SIG-M5 treated with dmso at 0.1 percent for 504 hours (cell line): ENCODE measurements around the gene CERS6.
A peak's percentile ranks its signal among the peaks of the same experiment; 100 is the strongest.
"Not testable (repeated sequence)": the region's sequence is repeated elsewhere in the genome, so short reads cannot be mapped to it uniquely, and the experiment has no call there.

Experiments used
- DNase-seq: peaks from one replicate; lab custom pipeline; 2025; ENCODE audit not compliant: unreplicated experiment; lab: John Stamatoyannopoulos, UW

CERS6 gene

GRCh38 chr2:168455645-168456520 lies at the start of gene CERS6:
Gene CERS6 (plus strand): TSS chr2:168456272. CDS start chr2:168456449, 177 bp downstream.
- peak; percentile 91 for DNase-seq

- not testable (repeated sequence) for DNase-seq
These were observed 43.8 kb upstream of the CERS6 start for GRCh38 chr2:168412301-168412700.

- not testable (repeated sequence) for DNase-seq
These were observed 43.0 kb upstream of the CERS6 start for GRCh38 chr2:168413101-168413500.

GRCh38 chr2:168416555-168416954 lies 39.5 kb upstream of the CERS6 start:
- no peak for DNase-seq

GRCh38 chr2:168422584-168422983 lies 33.5 kb upstream of the CERS6 start:
- no peak for DNase-seq

- no peak for DNase-seq
These were observed 31.7 kb upstream of the CERS6 start for GRCh38 chr2:168424112-168424951.

GRCh38 chr2:168424971-168425370 lies 31.1 kb upstream of the CERS6 start:
- DNase-seq = no peak

- no peak for DNase-seq
These were observed 29.2 kb upstream of the CERS6 start for GRCh38 chr2:168426861-168427260.

- DNase-seq = no peak
These were observed 28.6 kb upstream of the CERS6 start for GRCh38 chr2:168427451-168427850.

GRCh38 chr2:168428431-168428830 lies 27.6 kb upstream of the CERS6 start:
- no peak for DNase-seq

GRCh38 chr2:168429988-168430387 lies 26.1 kb upstream of the CERS6 start:
- no peak for DNase-seq

GRCh38 chr2:168430431-168430830 lies 25.6 kb upstream of the CERS6 start:
- no peak for DNase-seq

- no peak for DNase-seq
These were observed 24.6 kb upstream of the CERS6 start for GRCh38 chr2:168431301-168432024.

- DNase-seq = no peak
These were observed 24.0 kb upstream of the CERS6 start for GRCh38 chr2:168432100-168432499.

GRCh38 chr2:168432565-168433186 lies 23.4 kb upstream of the CERS6 start:
- DNase-seq = no peak

GRCh38 chr2:168433527-168433926 lies 22.5 kb upstream of the CERS6 start:
- DNase-seq = no peak

GRCh38 chr2:168434146-168434545 lies 21.9 kb upstream of the CERS6 start:
- no peak for DNase-seq

GRCh38 chr2:168436840-168437239 lies 19.2 kb upstream of the CERS6 start:
- DNase-seq = no peak

- no peak for DNase-seq
These were observed 17.5 kb upstream of the CERS6 start for GRCh38 chr2:168438553-168438952.

GRCh38 chr2:168439536-168439935 lies 16.5 kb upstream of the CERS6 start:
- no peak for DNase-seq
